NCI-H1930 (cell line): ENCODE data around the gene TOM1L1.
"Not testable (repeated sequence)": the region's sequence is repeated elsewhere in the genome, so short reads cannot be mapped to it uniquely, and the experiment has no call there.

Experiments
- DNase-seq, 2 experiments: peaks; one replicate each; lab custom pipeline; 2025; lab: John Stamatoyannopoulos, UW

Gene TOM1L1, protein sequence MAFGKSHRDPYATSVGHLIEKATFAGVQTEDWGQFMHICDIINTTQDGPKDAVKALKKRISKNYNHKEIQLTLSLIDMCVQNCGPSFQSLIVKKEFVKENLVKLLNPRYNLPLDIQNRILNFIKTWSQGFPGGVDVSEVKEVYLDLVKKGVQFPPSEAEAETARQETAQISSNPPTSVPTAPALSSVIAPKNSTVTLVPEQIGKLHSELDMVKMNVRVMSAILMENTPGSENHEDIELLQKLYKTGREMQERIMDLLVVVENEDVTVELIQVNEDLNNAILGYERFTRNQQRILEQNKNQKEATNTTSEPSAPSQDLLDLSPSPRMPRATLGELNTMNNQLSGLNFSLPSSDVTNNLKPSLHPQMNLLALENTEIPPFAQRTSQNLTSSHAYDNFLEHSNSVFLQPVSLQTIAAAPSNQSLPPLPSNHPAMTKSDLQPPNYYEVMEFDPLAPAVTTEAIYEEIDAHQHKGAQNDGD

DNA sequence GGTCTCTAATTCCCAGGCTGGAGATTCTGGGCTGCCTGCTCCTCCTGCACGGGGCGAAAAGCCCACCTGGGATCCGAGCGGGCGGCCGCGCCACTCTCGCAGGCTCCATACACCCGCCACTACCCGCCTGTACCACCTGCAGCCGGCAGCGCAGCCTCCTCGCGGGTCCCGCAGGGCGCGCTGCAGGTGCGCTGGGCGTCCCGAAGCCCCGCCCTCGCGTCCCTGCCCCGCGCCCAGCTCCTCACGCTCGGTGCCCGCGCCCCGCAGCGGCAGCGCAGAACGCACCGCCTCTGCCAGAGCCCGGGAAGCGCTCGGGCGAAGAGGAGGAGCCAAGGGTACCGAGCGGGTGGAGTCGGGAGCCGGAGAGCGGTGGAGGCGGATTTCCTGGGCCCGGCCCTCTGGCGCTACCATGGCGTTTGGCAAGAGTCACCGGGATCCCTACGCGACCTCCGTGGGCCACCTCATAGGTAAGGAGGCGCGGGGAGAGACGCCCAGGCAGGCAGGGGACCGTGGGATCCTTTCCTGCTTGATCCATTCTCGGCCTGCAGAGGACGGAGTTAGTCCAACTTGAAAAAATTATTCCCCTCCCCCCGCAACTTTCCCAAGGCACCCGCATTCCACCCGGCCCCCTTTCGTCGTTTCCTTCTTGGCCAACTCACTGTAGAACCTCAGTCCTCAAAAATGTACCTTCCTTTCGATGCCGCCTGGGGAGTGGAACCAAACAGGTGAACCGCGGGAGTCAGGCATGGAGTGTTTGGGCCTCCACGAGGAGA is at the start of gene TOM1L1:
TSS of gene TOM1L1 (plus strand) at position 396 of the 773 bp plus-strand sequence. CDS start at position 410, 14 bp downstream.
- DNase-seq: peak; percentile 84 to 88

DNA sequence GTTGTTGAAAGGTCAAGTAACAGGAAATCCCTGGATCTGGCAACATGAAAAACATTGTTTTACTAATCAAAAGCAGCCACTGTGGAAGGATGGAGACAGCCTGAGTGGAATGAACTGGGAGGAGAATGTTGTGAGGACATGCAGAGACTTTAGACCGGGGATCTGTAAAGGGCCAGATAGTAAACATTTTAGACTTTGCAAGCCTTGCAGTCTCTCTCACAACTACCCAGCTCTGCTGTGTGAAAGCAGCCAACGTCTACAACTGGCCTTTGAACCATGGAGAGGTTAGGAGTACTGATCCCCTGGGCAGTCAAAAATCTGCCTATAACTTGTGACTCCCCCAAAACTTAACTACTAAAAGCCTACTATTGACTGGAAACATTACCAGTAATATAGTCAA is 41.5 kb upstream of the TOM1L1 start:
- DNase-seq: no peak

DNA sequence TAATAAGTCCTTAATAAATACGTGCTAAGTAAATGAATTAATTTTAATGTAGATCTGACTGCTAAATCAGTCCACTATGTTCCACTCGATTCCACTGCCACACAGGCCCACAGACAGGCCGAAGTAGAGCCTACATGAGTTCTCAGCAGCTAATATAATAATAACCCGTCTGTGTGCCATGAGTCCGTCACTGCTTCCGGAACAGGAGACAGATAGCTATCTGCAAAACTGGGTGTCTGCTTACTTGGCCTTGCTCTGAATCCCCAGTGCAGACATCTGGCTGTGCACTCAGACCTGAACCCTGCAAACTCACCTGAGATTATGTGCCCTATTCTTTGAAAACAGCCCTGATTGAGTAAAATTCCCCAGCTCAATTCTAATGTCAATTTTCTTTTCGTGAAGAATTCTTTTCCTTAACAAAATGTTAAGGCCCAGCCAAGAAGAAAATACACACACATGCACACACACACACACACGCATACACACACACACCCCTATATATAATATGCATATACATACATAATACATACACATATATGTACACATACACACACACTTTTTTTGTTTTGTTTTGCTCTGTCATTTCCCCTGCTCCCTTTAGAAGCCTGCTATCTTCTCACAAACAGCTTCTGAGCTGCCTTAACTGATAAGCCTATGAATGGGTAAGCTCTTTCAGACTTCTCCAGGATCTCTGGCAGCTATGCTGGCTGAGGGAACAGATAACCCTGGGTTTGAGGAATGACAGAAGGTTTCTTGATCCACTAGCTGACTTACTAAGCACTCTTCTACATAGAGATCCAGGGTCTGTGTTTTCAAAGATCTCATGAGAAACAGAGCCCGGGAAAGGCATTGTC is 39.8 kb upstream of the TOM1L1 start:
- DNase-seq: no peak

DNA sequence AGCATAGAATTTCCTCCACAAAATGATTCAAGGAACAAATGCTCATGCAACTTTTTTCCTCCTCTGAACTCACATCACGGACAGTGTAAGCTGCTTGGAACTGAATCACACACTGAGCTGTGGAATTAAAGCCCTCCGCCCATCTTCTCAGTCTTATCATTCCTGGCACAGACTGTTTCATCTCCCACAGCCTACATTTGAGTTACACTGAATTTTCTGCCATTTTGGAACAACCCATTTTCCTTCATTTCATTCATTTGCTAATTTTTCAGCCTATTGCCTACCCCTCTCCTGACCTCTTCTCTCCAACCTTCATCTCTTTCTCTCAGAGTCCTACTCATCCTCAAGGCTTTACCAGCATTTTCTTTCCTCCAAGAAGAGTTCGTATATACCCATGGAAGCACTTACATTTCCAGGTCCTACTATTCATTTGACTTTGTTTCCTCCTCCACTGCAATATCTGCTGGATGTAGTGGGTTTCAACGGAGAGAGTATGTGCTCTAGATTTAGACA is 39.1 kb upstream of the TOM1L1 start:
- no peak for DNase-seq

DNA sequence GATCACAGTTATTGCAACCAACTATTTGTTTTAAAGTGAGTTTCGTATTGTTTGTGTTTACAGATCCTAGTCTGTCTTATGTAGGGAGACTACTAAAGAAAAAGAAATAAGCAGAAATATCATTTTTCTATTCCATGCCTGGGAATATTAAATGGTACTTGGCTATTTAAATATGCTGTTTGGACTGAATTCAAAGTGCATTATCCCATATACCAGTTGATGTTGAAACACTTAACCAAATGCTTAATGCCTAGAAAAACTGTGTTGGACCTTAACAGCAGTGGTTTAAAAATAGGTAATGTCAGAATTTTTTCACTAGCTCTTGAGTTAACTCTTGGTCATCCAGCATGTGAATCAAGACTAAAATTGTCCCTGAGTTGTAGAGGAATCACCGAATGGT is 37.5 kb upstream of the TOM1L1 start:
- DNase-seq: no peak

DNA sequence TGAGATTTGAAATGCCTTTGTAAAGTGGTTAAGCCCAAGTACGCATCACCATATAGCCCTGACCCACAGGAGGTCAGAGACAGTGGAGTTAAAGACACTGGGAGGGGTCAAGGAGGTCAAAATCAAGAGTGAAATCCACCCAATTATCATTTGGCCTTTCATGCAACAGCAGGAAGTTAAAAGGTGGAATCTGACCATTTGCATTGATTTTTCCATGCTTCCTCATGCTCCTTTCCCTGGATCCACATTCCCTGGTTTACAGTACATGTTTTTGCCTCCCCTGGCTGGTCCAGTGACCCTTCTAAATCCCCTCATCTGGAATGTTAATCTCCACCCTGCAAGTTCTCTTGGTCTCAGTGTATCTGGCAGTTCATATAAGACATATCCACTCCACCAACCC is 36.6 kb upstream of the TOM1L1 start:
- no peak for DNase-seq

DNA sequence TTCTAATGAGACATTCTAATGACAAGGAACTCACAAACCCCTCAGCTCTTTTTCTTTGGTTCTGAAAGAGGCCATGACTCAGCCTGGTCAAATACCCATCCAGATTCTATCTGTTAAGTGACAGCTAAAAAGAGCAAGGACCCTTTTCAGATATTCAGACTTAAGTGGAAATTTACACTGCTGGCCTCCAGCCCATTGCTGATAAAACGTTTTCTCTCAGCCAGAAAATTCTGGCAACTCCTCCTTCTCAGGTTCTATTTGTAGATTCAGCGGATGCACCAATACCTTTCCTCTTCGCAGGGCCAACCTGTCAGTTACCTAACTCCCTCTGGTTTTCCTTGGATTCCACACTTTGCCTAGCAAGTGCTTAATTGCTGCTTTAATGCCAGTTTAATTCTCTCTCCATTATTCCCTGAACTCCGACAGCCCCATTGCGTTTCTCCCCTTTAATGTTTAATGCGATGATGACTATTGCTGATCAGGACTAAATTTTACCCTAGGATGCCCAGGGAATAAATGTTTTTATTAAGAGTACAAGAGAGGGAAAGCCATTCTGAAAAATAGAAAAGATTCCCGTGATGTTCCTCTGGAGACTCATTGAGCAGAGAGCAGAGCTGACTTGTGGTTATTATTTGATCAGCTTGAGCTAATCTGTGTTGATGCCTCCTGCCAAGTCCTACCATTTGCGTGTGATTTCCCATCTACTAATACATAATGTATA is 35.9 kb upstream of the TOM1L1 start:
- peak in 1 of 2 experiments; percentile 15 for DNase-seq

DNA sequence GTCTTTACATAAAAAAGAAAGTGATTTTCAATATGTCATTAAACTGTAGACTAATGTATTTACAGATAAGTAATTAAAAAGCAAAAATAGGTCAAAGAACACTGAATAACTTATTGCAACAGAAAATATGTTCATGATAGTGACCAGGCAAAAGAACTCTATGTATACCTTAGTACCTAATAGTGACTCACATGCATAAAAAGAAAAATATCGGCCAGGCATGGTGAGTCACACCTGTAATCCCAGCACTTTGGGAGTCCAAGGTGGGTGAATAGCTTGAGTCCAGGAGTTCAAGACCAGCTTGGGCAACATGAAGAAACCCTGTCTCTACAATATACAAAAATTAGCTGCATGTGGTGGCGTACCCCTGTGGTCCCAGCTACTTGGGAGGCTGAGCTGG is 33.0 kb upstream of the TOM1L1 start:
- no peak for DNase-seq

DNA sequence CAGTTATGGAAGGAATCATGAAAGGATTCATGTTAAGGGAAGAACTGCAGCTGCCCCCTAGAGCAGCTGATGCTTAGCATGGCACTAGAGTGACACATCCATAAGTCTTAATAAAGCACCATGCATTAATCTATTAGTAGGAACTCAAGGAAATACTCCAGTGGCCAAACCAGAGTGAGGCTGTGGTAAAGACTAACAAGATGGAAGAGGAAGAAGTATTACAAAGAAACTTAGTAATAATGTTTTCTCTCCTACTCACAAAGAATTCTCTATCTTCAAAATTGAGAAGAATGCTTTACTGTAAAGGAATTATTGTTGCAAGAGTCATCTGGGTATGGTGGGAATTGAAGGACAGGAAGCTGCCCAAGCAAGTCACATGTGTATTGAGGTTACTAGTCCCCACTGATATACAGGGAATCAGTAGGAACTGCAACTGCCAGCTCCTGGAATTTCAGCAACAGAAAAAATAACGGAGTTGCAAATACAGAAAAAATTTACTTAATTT is 29.9 kb upstream of the TOM1L1 start:
- no peak for DNase-seq

DNA sequence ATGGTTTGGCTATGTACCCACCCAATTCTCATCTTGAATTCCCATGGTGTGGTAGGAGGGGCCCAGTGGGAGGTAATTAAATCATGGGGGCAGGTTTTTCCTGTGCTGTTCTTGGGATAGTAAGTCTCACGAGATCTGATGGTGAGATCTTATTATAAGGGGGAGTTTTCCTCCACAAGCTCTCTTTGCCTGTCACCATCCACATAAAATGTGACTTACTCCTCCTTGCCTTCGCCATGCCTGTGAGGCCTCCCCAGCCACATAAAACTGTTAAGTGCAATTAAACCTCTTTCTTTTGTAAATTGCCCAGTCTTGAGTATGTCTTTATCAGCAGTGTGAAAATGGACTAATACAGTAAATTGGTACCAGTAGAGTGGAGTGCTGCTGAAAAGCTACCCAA is 24.7 kb upstream of the TOM1L1 start:
- DNase-seq: not testable (repeated sequence)

DNA sequence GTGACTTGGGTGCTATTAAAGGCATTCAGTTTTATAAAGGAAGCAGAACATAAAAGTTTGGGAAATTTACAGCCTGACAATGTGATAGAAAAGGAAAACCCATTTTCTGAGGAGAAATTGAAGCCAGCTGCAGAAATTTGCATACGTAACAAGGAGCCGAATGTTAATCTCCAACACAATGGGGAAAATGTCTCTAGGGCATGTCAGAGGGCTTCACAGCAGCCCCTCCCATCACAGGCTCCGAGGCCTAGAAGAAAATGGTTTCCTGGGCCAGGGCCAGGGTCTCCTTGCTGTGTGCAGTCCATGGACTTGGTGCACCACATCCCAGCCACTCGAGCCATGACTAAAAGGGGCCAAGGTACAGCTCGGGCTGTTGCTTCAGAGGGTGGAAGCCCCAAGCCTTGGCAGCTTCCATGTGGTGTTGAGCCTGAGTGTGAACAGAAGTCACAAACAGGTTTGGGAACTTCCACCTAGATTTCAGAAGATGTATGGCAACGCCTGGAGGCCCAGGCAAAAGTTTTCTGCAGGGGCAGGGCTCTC is 23.9 kb upstream of the TOM1L1 start:
- DNase-seq: no peak

DNA sequence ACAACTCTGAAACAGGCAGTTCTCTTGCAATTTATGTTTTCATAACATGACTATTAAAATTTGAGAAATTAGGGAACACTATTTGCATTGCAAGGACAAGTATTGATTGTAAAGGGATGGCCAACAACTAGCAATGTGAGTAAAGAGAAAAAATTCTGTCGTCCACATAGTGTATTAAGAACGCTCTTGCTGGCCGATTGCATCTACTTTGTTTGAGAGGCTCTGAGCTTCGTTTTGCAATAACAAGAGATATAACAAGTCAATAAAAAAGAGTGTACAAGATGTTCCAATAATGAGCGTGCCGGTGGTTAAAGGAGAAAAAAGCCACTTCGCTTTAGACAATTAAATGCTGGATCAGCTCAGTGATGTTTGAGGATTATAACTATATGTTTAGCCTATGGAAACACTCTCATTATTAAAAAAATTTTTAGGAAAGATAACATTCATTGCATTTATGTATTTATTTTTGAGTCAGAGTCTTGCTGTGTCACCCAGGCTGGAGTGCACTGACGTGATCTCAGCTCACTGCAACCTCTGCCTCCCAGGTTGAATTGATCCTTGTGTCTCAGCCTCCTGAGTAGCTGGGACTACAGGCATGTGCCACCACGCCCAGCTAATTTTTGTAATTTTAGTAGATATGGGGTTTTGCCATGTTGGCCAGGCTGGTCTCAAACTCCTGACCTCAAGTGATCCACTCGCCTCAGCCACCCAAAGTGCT is 19.2 kb upstream of the TOM1L1 start:
- DNase-seq: no peak

DNA sequence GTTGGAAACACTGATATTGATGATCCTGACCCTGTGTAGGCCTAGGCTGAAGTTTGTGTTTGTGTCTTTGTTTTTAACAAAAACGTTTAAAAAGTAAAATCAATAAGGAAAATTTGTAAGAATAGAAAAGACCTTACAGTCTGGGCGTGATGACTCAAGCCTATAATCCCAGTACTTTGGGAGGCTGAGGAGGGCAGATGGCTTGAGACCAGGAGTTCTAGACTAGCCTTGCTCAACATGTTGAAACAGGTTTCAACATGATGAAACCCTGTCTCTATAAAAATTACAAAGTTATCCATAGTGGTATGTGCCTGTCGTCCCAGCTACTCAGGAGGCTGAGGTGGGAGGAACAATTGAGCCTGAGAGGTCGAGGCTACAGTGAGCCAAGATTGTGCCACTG is 18.3 kb upstream of the TOM1L1 start:
- no peak for DNase-seq

DNA sequence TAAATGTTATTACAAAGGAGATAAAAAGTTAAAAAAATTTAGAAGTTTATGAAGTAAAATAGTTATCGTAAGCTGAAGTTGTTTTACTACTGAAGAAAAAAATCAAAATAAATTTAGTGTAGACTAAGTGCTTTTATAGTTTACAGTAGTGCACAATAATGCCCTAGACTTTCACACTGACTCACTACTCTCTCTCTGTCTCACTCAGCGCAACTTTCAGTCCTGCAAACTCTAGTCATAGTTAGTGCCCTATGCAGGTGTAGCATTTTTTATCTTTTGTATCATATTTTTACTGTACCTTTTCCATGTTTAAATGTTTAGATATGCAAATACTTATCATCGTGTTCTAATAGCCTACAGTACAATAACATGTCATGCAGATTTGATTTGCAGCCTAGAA is 17.7 kb upstream of the TOM1L1 start:
- DNase-seq: no peak

DNA sequence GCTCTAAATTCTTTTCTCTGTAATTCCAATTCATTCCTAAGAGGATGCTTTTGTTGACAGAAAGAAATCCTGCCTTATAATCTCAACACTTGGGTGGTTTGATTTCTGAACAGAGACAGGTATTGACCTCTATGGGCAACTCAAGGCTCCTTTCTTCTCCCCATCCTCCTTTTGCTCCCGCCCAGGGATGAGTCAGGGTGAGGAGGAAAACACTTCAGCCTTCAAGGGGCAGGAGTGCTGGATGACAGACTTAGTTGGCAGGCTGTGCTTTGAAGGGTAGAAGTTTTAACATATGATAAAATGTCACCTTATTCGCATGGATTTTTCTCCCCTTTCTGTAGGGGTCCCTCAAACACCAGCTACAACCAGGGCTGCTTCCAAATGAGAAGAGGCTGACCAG is 16.7 kb upstream of the TOM1L1 start:
- no peak for DNase-seq

DNA sequence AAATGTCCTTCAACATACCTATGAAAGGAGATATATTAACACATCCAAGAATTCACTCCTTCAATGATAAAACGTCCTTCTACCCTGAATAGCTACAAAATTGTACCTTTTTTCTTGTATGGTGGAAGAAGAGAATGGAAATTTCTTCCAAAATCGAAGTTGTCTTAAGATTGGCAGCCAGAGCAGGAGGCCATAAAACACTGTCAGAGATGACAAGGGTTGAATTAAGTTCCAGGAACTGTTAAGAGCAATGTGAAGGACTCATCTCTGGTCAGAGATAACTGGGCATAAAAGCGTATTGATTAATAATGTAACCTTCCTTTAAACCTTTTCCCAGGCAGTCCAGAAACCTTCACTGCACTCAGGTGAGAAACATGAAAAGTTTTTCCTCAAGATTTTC is 12.9 kb upstream of the TOM1L1 start:
- DNase-seq: no peak

DNA sequence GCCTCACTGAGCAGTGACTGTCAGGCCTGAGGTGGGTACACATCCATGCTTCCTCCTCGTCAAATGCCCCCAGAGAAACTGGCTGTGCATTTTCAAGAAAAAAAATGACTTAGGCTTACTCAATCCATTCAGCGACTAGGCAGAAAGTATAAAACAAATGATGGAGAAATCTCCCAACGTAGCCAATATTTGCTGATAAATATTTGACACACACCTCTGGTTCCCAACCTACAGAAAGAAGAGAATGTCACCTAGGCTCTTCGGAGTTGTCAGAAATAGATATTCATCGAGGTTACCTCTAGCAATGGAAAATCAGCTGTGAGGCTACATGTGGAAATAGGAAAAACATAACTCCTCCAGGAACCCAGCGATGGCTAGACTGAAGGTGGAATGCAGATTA is 12.4 kb upstream of the TOM1L1 start:
- DNase-seq: no peak

DNA sequence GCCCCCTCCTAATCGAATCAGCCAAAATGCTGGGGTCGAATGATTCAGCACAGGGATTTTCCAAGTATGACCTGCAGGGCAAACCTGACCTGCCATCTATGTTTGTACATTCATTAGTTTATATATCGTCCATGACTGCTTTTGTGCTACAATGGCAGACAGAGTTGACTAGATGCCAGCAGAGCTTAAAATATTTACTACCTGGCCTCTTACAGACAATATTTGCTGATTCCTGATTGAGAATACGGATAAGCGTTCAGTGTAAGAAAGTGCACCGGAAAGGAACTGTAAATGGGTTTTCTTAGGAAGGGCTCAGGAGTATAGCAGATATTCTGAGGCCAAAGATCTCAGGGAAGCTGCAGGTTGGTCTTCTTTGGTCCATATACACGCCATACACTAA is 11.7 kb upstream of the TOM1L1 start:
- no peak for DNase-seq

DNA sequence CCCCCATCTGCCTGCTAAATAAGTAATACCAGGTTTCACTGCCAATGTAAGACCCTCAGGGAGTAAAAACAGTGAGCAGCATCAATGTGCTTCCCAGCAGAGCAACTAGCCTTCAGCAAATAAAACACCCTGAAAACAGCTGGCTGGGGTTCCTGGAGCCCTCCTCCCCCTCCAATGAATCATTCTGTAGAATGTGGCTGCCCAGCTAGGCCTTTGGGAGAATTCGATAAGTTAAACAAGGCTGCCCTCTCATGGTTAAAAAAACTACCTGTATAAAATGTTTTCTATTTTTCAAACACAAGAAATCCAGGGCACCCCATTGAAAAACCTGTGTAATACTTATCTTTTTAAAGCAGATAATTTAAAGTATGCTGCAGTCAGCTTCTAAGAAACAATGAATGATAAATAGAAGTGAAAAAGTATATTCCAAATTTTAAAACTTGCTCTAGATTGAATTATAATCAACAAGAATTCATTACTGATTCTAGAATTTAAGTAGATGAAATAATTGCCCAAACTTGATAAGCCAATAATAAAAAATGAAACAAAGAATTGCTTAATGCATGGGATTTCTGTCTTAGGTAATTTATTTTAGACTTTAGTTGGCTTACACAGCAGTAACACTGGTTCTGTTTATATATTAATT is 9.4 kb upstream of the TOM1L1 start:
- peak; percentile 18 to 38 for DNase-seq

DNA sequence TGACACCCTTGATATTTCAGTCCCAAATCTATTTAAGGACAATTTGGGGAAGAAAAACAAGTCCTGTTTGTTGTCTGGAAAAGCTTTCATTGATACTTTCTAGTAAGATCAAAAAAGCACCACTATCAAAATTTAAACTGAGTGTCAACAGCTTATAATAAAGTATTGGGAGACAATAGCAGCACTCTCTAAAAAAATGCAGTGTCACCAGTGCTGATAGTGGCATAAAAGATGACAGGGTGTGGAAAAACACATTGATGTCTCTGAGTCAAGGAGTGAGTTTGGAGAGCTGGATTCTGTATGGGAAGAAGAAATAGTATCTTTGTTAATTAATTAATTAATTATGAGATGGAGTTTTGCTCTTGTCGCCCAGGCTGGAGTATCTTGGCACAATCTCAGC is 8.3 kb upstream of the TOM1L1 start:
- DNase-seq: no peak
